Activated naive CD4-positive, alpha-beta T cell treated with anti-CD3 and anti-CD28 coated beads, Interleukin-2, amount 10 ng/mL, durations not matched to agents 7 days and 5 days (primary cell): Measurements from ENCODE around the gene TEX47.

Source experiments
- CTCF ChIA-PET: fragments of 350-600 bp; sonication (Branson Sonifier 250); formaldehyde crosslinking; loops from one replicate; lab custom pipeline; 2021; ENCODE audit warnings: antibody characterized with exemption; lab: Charles Lee
- DNase-seq: peaks from one replicate; pipeline ENCODE4 v3.0.0-alpha.2; 2020
- H3K27ac Mint-ChIP-seq: one replicate; pipeline ENCODE4 v1.8.0; 2021; ENCODE audit warnings: mild to moderate bottlenecking, moderate library complexity, mixed read lengths
- H3K27me3 Mint-ChIP-seq: one replicate; pipeline ENCODE4 v1.8.0; 2021; ENCODE audit warnings: mild to moderate bottlenecking, mixed read lengths
- H3K36me3 Mint-ChIP-seq: one replicate; pipeline ENCODE4 v1.8.0; 2021; ENCODE audit warnings: mixed read lengths
- H3K4me1 Mint-ChIP-seq: one replicate; pipeline ENCODE4 v1.8.0; 2021; ENCODE audit warnings: mixed read lengths
- H3K4me3 Mint-ChIP-seq: one replicate; pipeline ENCODE4 v1.8.0; 2021; ENCODE audit warnings: mild to moderate bottlenecking, moderate library complexity, mixed read lengths
- H3K9me3 Mint-ChIP-seq: one replicate; pipeline ENCODE4 v1.8.0; 2021; ENCODE audit warnings: mixed read lengths

TEX47 gene

DNA sequence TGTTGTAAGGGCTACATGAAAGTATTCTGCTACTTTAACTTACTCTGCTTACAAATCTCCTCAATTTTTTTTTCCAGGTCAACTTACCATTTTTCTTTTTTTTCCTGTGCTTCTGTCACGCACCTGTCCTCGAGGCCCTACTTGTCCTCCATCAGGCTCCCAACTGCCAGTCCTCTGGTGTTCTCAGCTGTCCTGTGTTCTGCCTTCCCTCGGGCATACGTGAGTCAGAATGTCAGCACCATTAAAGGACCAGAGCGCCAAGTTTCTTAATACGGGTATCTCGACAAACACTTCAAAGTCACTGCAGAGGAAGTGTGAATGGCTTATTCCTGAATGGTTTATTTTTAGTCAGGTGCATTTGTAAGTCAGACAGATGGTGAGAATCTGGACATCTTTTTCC, at the start of gene TEX47:
Gene TEX47 (minus strand): TSS at position 185 of the 400 bp plus-strand sequence. CDS start 795 bp downstream, outside the sequence.
- CTCF ChIA-PET, result no interaction called here
- Mint-ChIP-seq H3K4me3 (no peak within 1 kb of the TSS), H3K27ac (no peak within 1 kb of the TSS), H3K27me3 (no peaks in the 10 kb centered on the region), H3K4me1 (no peaks in the 10 kb centered on the region), H3K36me3 (no peaks in the 10 kb centered on the region), H3K9me3 (no peaks in the 10 kb centered on the region)
- no peak for DNase-seq

DNA sequence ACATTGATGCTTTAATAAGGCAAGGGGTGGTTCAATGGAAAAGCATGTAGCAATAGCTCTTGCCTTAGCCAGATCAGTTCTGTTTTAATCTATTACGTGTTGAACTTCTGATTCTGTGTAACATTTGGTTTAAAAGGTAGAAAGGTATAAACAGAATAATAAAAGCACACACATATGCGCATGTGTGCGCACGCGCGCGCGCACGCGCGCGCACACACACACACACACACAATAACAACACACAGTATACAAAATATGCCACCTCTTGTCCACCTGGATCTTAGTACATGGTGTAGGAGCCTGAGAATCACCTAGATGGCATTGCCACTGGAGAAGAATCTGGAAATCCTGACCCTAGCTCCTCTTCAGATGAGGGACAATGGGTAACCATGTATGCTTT, 49.6 kb upstream of the TEX47 start:
- Mint-ChIP-seq H3K27ac (no peak overlapping the region), H3K4me3 (no peak overlapping the region), H3K36me3 (no peaks in the 10 kb centered on the region), H3K4me1 (no peaks in the 10 kb centered on the region), H3K9me3 (no peaks in the 10 kb centered on the region), H3K27me3 (no peaks in the 10 kb centered on the region)
- DNase-seq, result no peak
- CTCF ChIA-PET, result no interaction called here

- no peak for DNase-seq
- H3K36me3 Mint-ChIP-seq, result no peaks in the 10 kb centered on the region
- CTCF ChIA-PET, result no interaction called here
- H3K9me3 Mint-ChIP-seq, result no peaks in the 10 kb centered on the region
- no peak overlapping the region for H3K4me3 Mint-ChIP-seq
- H3K27ac Mint-ChIP-seq, result no peak overlapping the region
- H3K4me1 Mint-ChIP-seq, result no peaks in the 10 kb centered on the region
- no peaks in the 10 kb centered on the region for H3K27me3 Mint-ChIP-seq
Observed at GRCh38 chr7:88842201-88842600, 46.7 kb upstream of the TEX47 start.

DNA sequence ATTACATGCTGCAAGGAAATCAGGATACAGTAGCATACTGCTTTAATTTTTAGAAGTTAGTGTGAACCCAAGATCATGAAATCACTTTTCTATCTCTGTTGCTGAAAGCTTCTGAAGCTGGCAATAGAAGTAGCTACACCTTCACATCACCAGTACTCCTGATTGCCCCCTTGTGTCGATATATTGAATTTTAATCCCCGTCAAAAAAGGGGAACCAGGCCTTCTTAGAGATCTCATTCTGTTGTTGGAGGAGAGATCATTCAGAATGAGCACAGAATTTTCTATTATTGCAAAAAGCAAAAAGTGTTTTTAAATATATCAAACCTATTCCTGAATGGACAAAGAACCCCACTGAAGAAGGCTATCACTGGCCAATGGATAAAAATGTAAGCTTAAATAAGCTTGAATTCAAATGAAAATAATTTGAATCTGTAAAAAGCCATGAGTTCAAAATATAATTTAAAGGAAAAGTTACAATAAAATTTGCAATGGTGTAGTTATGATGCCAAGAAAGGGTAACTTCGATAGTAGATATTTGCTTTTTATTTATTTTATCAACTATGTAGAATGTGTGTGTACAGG, 39.7 kb upstream of the TEX47 start:
- no peak for DNase-seq

GRCh38 chr7:88826222-88826621, 30.7 kb upstream of the TEX47 start:
- no peaks in the 10 kb centered on the region for H3K36me3 Mint-ChIP-seq
- no peak overlapping the region for H3K4me3 Mint-ChIP-seq
- DNase-seq, result no peak
- CTCF ChIA-PET, result no interaction called here
- peaks cover 4% of the 10 kb centered on the region for H3K9me3 Mint-ChIP-seq
- H3K27me3 Mint-ChIP-seq, result no peaks in the 10 kb centered on the region
- no peak overlapping the region for H3K27ac Mint-ChIP-seq
- no peaks in the 10 kb centered on the region for H3K4me1 Mint-ChIP-seq

More for the DNA sequence above, 39.7 kb upstream of the TEX47 start:
- CTCF ChIA-PET, result interaction anchor here (0.7 to 1.5 kb wide), 6 partner anchors 10 to 818 kb away, joined by 3 to 9 read pairs (median 4); no protein-coding TSS in a partner anchor
- no peak overlapping the region for H3K4me3 Mint-ChIP-seq
- H3K9me3 Mint-ChIP-seq, result no peaks in the 10 kb centered on the region
- H3K4me1 Mint-ChIP-seq, result no peaks in the 10 kb centered on the region
- H3K27ac Mint-ChIP-seq, result no peak overlapping the region
- no peaks in the 10 kb centered on the region for H3K27me3 Mint-ChIP-seq
- H3K36me3 Mint-ChIP-seq, result no peaks in the 10 kb centered on the region

GRCh38 chr7:88818552-88818951, 23.0 kb upstream of the TEX47 start:
- H3K9me3 Mint-ChIP-seq, result no peaks in the 10 kb centered on the region
- no peak overlapping the region for H3K4me3 Mint-ChIP-seq
- DNase-seq, result no peak
- H3K27me3 Mint-ChIP-seq, result no peaks in the 10 kb centered on the region
- CTCF ChIA-PET, result no interaction called here
- H3K4me1 Mint-ChIP-seq, result no peaks in the 10 kb centered on the region
- H3K27ac Mint-ChIP-seq, result no peak overlapping the region
- no peaks in the 10 kb centered on the region for H3K36me3 Mint-ChIP-seq

GRCh38 chr7:88806280-88807037, 10.9 kb upstream of the TEX47 start:
- Mint-ChIP-seq H3K27ac (no peak overlapping the region), H3K9me3 (no peaks in the 10 kb centered on the region), H3K4me3 (no peak overlapping the region), H3K36me3 (no peaks in the 10 kb centered on the region), H3K4me1 (no peaks in the 10 kb centered on the region), H3K27me3 (no peaks in the 10 kb centered on the region)
- DNase-seq, result no peak
- CTCF ChIA-PET, result no interaction called here

DNA sequence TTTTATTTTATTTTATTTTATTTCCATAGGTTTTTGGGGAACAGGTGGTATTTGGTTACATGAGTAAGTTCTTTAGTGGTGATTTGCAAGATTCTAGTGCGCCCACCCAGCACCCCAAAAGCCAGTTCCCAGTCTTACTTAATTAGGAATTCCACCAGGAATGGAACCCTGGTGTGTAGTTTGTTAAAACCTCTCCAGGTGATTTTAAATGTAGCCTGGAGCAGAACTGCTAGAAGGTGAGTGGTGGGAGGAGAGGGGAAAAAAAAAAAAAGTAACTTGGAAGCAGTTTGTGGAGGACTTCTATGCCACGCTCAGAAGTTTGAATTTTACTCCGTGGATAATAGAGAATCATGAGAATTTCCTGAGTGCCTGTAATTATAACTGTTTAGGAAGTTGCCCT, 5.5 kb upstream of the TEX47 start:
- H3K27me3 Mint-ChIP-seq, result no peaks in the 10 kb centered on the region
- CTCF ChIA-PET, result no interaction called here
- no peaks in the 10 kb centered on the region for H3K36me3 Mint-ChIP-seq
- no peak overlapping the region for H3K4me3 Mint-ChIP-seq
- H3K4me1 Mint-ChIP-seq, result no peaks in the 10 kb centered on the region
- H3K27ac Mint-ChIP-seq, result no peak overlapping the region
- H3K9me3 Mint-ChIP-seq, result no peaks in the 10 kb centered on the region
- no peak for DNase-seq

DNA sequence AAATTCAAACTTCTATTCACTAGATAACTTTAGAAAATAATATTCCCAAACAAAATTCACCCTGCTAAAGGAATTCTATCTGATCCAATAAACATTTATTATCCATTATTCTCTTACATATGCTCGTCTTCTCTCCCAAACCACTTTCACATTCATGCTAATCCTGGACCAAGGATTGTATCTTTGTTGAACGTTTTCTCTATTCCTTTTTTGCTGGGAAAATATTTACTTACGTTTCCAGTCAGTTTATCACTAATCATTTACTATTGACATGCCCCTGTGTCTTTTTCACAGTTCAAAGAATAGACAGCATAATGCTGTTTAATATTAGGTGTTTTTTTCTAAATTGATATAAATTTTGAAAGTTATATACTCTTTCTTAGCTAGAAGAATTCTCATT, 3.2 kb downstream of the TEX47 start:
- H3K4me3 Mint-ChIP-seq, result no peak overlapping the region
- H3K9me3 Mint-ChIP-seq, result no peaks in the 10 kb centered on the region
- H3K27ac Mint-ChIP-seq, result no peak overlapping the region
- H3K36me3 Mint-ChIP-seq, result no peaks in the 10 kb centered on the region
- DNase-seq, result no peak
- H3K4me1 Mint-ChIP-seq, result no peaks in the 10 kb centered on the region
- peaks cover 5% of the 10 kb centered on the region for H3K27me3 Mint-ChIP-seq
- CTCF ChIA-PET, result no interaction called here

GRCh38 chr7:88791891-88792290, 3.6 kb downstream of the TEX47 start:
- CTCF ChIA-PET, result no interaction called here
- Mint-ChIP-seq H3K4me3 (no peak overlapping the region), H3K36me3 (no peaks in the 10 kb centered on the region), H3K4me1 (no peaks in the 10 kb centered on the region), H3K27me3 (peaks cover 5% of the 10 kb centered on the region), H3K27ac (no peak overlapping the region), H3K9me3 (no peaks in the 10 kb centered on the region)
- DNase-seq, result no peak

DNA sequence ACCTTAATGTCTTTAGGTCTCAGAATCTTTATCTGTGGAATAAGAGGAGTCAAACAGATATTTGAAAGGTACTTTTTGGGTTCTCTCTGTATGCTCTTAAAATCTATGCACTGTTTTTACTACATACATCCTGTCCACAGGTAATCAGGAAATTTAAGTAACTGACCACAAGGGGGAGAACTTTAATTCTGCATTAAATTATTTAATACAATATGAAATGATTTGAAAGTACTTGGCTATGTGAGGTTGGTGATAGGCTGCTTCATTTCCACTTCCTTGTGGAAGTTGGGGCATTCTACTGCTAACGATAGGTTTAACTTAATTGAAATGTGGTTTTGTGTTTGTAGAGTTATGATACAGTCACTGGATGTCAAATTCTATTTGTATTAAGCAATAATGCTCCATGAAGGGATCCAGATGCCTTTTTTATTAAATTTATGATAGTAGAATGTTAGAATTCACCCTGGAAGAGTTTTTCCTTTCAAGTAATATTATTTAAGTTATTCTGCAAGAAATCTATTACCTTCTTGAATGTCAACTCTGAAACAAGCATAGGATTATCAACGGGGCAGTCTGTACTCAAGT, 6.0 kb downstream of the TEX47 start:
- CTCF ChIA-PET, result interaction anchor here (0.8 kb wide), 1 partner anchor 981 kb away, joined by 4 read pairs; no protein-coding TSS in a partner anchor

DNA sequence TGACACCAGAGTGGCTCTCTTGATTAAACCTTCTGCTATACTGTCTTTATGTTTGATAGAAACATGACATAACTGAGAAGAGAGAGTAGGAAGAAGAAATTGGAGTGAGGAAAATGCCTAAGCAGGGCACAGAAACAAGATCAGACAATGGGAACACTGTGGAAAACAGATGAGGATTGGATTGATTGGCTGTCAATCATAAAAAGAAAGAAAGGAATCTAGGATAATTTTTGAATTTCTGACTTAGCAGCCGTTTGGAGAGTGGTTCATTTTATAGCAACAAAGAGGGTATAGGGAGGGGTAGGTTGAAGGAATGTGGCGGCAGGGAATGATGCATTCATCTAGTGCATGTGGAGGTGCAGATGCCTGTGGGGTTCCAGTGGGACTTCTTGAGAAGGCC, 7.8 kb downstream of the TEX47 start:
- DNase-seq, result no peak
- no peaks in the 10 kb centered on the region for H3K4me1 Mint-ChIP-seq
- peaks cover 5% of the 10 kb centered on the region for H3K27me3 Mint-ChIP-seq
- no peak overlapping the region for H3K4me3 Mint-ChIP-seq
- no peaks in the 10 kb centered on the region for H3K9me3 Mint-ChIP-seq
- H3K36me3 Mint-ChIP-seq, result no peaks in the 10 kb centered on the region
- H3K27ac Mint-ChIP-seq, result peak overlapping the region; percentile 71
- CTCF ChIA-PET, result no interaction called here

More for the DNA sequence above, 6.0 kb downstream of the TEX47 start:
- H3K27me3 Mint-ChIP-seq, result peaks cover 5% of the 10 kb centered on the region
- H3K4me3 Mint-ChIP-seq, result no peak overlapping the region
- H3K27ac Mint-ChIP-seq, result no peak overlapping the region
- no peak for DNase-seq
- no peaks in the 10 kb centered on the region for H3K9me3 Mint-ChIP-seq
- no peaks in the 10 kb centered on the region for H3K36me3 Mint-ChIP-seq
- H3K4me1 Mint-ChIP-seq, result no peaks in the 10 kb centered on the region

- DNase-seq, result no peak
- Mint-ChIP-seq H3K9me3 (no peaks in the 10 kb centered on the region), H3K27me3 (no peaks in the 10 kb centered on the region), H3K27ac (no peak overlapping the region), H3K36me3 (no peaks in the 10 kb centered on the region), H3K4me1 (no peaks in the 10 kb centered on the region), H3K4me3 (no peak overlapping the region)
- CTCF ChIA-PET, result no interaction called here
Observed at GRCh38 chr7:88775838-88776237, 19.7 kb downstream of the TEX47 start.

- H3K27ac Mint-ChIP-seq, result no peak overlapping the region
- H3K9me3 Mint-ChIP-seq, result no peaks in the 10 kb centered on the region
- no peaks in the 10 kb centered on the region for H3K36me3 Mint-ChIP-seq
- H3K4me1 Mint-ChIP-seq, result no peaks in the 10 kb centered on the region
- no peak overlapping the region for H3K4me3 Mint-ChIP-seq
- DNase-seq, result no peak
- CTCF ChIA-PET, result no interaction called here
- H3K27me3 Mint-ChIP-seq, result no peaks in the 10 kb centered on the region
Observed at GRCh38 chr7:88772776-88773175, 22.8 kb downstream of the TEX47 start.

- H3K4me3 Mint-ChIP-seq, result no peak overlapping the region
- H3K27ac Mint-ChIP-seq, result no peak overlapping the region
- no peak for DNase-seq
- no peaks in the 10 kb centered on the region for H3K36me3 Mint-ChIP-seq
- H3K4me1 Mint-ChIP-seq, result no peaks in the 10 kb centered on the region
- H3K27me3 Mint-ChIP-seq, result no peaks in the 10 kb centered on the region
- CTCF ChIA-PET, result no interaction called here
- H3K9me3 Mint-ChIP-seq, result no peaks in the 10 kb centered on the region
Observed at GRCh38 chr7:88771417-88771816, 24.1 kb downstream of the TEX47 start.
